Neural progenitor cell (in vitro differentiated cells): ENCODE data around the gene C6orf141. TPM values are rescaled to one million over a fixed set of nuclear protein-coding genes. Genes with fewer than 3 reads are reported as not detected.

ENCODE experiments used
- DNase-seq: peaks from one replicate; pipeline ENCODE4 v3.0.0-alpha.2; 2016; ENCODE audit warnings: low spot score
- H2AFZ ChIP-seq: fragments of 200-600 bp; sonication (generic); replicated peaks from 2 replicates; pipeline ENCODE4 v1.6.1; 2016; ENCODE audit warnings: antibody characterized with exemption
- H3F3A ChIP-seq: fragments of 200-600 bp; sonication (generic); 2 replicates; pipeline ENCODE4 v1.6.1; 2016; ENCODE audit warnings: antibody characterized with exemption, low read depth
- H3K27ac ChIP-seq: fragments of 200-600 bp; sonication (generic); 2 replicates; pipeline ENCODE4 v1.5.1; 2016; ENCODE audit warnings: mild to moderate bottlenecking
- H3K27me3 ChIP-seq: fragments of 200-600 bp; sonication (generic); 2 replicates; pipeline ENCODE4 v1.6.1; 2016; ENCODE audit warnings: mild to moderate bottlenecking, moderate library complexity
- H3K36me3 ChIP-seq: fragments of 200-600 bp; sonication (generic); 2 replicates; pipeline ENCODE4 v1.5.1; 2016
- H3K4me1 ChIP-seq: fragments of 200-600 bp; sonication (generic); 2 replicates; pipeline ENCODE4 v1.6.1; 2016; ENCODE audit warnings: mixed run types
- H3K4me2 ChIP-seq: fragments of 200-600 bp; sonication (generic); 2 replicates; pipeline ENCODE4 v1.6.1; 2016
- H3K4me3 ChIP-seq: fragments of 200-600 bp; sonication (generic); 2 replicates; pipeline ENCODE4 v1.5.1; 2016
- H3K79me2 ChIP-seq: fragments of 200-600 bp; sonication (generic); 2 replicates; pipeline ENCODE4 v1.6.1; 2016; ENCODE audit warnings: low read depth
- H3K9ac ChIP-seq: fragments of 200-600 bp; sonication (generic); 2 replicates; pipeline ENCODE4 v1.6.1; 2016
- H3K9me3 ChIP-seq: fragments of 200-600 bp; sonication (generic); 2 replicates; pipeline ENCODE4 v1.5.1; 2016; ENCODE audit warnings: low read depth
- H4K20me1 ChIP-seq: fragments of 200-600 bp; sonication (generic); 2 replicates; pipeline ENCODE4 v1.6.1; 2016; ENCODE audit warnings: low read depth
- H3K27ac Mint-ChIP-seq: 3 replicates; pipeline ENCODE4 v1.8.0; 2021; ENCODE audit warnings: mixed read lengths
- H3K27me3 Mint-ChIP-seq: 2 replicates; pipeline ENCODE4 v1.8.0; 2022; ENCODE audit warnings: low read depth, mild to moderate bottlenecking, inconsistent platforms, moderate library complexity, mixed read lengths; ENCODE audit not compliant: insufficient read depth
- H3K36me3 Mint-ChIP-seq: 3 replicates; pipeline ENCODE4 v1.8.0; 2021; ENCODE audit warnings: mixed read lengths
- H3K4me1 Mint-ChIP-seq: 3 replicates; pipeline ENCODE4 v1.8.0; 2021; ENCODE audit warnings: mixed read lengths
- H3K4me3 Mint-ChIP-seq: 3 replicates; pipeline ENCODE4 v1.8.0; 2021; ENCODE audit warnings: mild to moderate bottlenecking, moderate library complexity, mixed read lengths
- H3K9me3 Mint-ChIP-seq: 3 replicates; pipeline ENCODE4 v1.8.0; 2020; ENCODE audit warnings: mixed read lengths
- EZH2 ChIP-seq: fragments of 200-600 bp; sonication (generic); IDR thresholded peaks from 2 replicates; pipeline ENCODE4 v1.6.1; 2017; ENCODE audit warnings: antibody characterized with exemption, mild to moderate bottlenecking, moderate library complexity
- EZH2phosphoT487 ChIP-seq: fragments of 200-600 bp; sonication (generic); IDR thresholded peaks from 2 replicates; pipeline ENCODE4 v1.6.1; 2017; ENCODE audit warnings: antibody characterized with exemption
- total RNA-seq: library from RNA; depleted of rRNA; stranded (reverse); fragments of >200 nt; gene quantifications from 2 replicates; pipeline ENCODE4 v1.2.3, GENCODE V29; 2015; ENCODE audit warnings: low replicate concordance
- TF ChIP-seq, protein P1 (sequence below): fragments of 200-600 bp; sonication (generic); IDR thresholded peaks from 2 replicates; pipeline ENCODE4 v1.5.1; 2017; ENCODE audit warnings: antibody characterized with exemption, mild to moderate bottlenecking

Gene C6orf141
- total RNA-seq, 1 donor from 2014 or later: 87.2 TPM

DNA sequence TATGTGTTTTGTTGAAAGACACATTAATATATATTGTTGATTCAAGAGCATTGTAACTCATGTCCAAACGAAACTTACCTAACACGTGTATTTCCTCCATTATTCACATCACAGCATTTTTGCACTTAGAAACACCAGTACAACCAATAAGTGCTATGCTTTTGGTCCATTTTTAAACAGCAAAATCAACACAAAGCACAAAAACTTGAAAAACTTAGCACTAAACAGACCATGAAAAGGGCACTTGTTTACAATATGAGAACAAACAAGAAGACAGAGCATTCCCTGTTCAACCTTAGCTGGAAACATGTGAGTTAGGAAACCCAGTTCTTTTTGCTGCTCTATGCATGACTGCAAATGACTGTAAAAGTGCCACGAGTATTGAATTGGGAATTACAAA lies 41.1 kb upstream of the C6orf141 start:
- TF ChIP-seq, protein P1, sequence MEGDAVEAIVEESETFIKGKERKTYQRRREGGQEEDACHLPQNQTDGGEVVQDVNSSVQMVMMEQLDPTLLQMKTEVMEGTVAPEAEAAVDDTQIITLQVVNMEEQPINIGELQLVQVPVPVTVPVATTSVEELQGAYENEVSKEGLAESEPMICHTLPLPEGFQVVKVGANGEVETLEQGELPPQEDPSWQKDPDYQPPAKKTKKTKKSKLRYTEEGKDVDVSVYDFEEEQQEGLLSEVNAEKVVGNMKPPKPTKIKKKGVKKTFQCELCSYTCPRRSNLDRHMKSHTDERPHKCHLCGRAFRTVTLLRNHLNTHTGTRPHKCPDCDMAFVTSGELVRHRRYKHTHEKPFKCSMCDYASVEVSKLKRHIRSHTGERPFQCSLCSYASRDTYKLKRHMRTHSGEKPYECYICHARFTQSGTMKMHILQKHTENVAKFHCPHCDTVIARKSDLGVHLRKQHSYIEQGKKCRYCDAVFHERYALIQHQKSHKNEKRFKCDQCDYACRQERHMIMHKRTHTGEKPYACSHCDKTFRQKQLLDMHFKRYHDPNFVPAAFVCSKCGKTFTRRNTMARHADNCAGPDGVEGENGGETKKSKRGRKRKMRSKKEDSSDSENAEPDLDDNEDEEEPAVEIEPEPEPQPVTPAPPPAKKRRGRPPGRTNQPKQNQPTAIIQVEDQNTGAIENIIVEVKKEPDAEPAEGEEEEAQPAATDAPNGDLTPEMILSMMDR: no peak
- TF ChIP-seq EZH2 (no peak), EZH2phosphoT487 (no peak)
- Histone ChIP-seq H3K9ac (no peak overlapping the region), H2AFZ (no peak overlapping the region), H3F3A (no peaks in the 10 kb centered on the region), H3K36me3 (no peaks in the 10 kb centered on the region), H3K4me3 (no peak overlapping the region), H3K79me2 (no peaks in the 10 kb centered on the region), H3K27me3 (no peaks in the 10 kb centered on the region), H3K9me3 (no peaks in the 10 kb centered on the region), H3K4me1 (no peaks in the 10 kb centered on the region), H4K20me1 (no peaks in the 10 kb centered on the region), H3K4me2 (no peak overlapping the region), H3K27ac (no peak overlapping the region)
- no peak for DNase-seq
- no peaks in the 10 kb centered on the region for H3K27me3 Mint-ChIP-seq
- no peak overlapping the region for H3K4me3 Mint-ChIP-seq
- H3K27ac Mint-ChIP-seq: no peak overlapping the region
- no peaks in the 10 kb centered on the region for H3K36me3 Mint-ChIP-seq
- H3K9me3 Mint-ChIP-seq: peaks cover 7% of the 10 kb centered on the region
- no peaks in the 10 kb centered on the region for H3K4me1 Mint-ChIP-seq

DNA sequence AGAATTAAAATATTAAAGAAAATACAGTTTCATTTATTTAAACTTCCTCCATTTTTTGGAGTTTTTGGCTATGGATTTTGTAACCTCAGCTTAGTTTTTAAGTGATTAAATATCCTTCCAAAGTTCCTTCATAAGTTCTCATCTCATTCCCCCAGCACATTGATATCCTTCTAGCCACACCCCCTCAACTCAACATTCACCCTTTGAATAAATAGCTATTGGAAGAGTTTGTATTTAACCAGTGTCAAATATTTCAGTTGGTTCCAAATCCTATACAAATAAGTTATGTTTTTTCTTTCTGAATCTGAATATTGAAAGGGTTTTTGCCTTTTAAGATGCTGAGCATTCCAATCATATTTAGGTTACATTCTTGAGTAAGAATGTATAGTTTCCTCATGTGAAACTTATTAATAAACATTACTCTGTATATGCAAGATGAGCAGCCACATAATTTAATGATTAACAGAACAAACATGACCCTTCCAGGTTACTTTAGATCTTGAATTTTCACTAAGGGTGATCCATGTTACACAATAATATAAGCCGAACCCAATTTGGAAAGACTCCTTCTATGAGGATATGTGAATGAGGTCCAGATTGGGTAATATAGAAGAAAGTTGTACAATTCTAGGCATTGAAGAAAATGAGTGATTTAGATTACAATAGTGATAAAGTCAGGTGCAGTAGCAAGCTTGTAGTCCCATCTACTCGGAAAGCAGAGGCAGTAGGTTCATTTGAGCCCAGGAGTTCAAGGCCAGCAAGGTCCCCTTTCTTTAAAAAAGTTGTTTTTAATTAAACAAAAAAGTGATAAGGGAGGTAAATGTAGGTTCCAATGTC lies 37.1 kb upstream of the C6orf141 start:
- no peaks in the 10 kb centered on the region for H3K9me3 ChIP-seq
- no peak overlapping the region for H3K27ac Mint-ChIP-seq
- DNase-seq: no peak
- no peak overlapping the region for H3K4me3 ChIP-seq
- no peaks in the 10 kb centered on the region for H3K4me1 ChIP-seq
- H3K36me3 Mint-ChIP-seq: no peaks in the 10 kb centered on the region
- H4K20me1 ChIP-seq: no peaks in the 10 kb centered on the region
- H3K27me3 ChIP-seq: no peaks in the 10 kb centered on the region
- H3K36me3 ChIP-seq: no peaks in the 10 kb centered on the region
- TF ChIP-seq, protein P1: no peak
- TF ChIP-seq EZH2 (no peak), EZH2phosphoT487 (no peak)
- no peak overlapping the region for H3K9ac ChIP-seq
- H3F3A ChIP-seq: no peaks in the 10 kb centered on the region
- H3K27me3 Mint-ChIP-seq: no peaks in the 10 kb centered on the region
- H3K27ac ChIP-seq: no peak overlapping the region
- H3K79me2 ChIP-seq: no peaks in the 10 kb centered on the region
- H3K4me2 ChIP-seq: no peak overlapping the region
- no peaks in the 10 kb centered on the region for H3K4me1 Mint-ChIP-seq
- H3K9me3 Mint-ChIP-seq: no peaks in the 10 kb centered on the region
- H2AFZ ChIP-seq: no peak overlapping the region
- no peak overlapping the region for H3K4me3 Mint-ChIP-seq

DNA sequence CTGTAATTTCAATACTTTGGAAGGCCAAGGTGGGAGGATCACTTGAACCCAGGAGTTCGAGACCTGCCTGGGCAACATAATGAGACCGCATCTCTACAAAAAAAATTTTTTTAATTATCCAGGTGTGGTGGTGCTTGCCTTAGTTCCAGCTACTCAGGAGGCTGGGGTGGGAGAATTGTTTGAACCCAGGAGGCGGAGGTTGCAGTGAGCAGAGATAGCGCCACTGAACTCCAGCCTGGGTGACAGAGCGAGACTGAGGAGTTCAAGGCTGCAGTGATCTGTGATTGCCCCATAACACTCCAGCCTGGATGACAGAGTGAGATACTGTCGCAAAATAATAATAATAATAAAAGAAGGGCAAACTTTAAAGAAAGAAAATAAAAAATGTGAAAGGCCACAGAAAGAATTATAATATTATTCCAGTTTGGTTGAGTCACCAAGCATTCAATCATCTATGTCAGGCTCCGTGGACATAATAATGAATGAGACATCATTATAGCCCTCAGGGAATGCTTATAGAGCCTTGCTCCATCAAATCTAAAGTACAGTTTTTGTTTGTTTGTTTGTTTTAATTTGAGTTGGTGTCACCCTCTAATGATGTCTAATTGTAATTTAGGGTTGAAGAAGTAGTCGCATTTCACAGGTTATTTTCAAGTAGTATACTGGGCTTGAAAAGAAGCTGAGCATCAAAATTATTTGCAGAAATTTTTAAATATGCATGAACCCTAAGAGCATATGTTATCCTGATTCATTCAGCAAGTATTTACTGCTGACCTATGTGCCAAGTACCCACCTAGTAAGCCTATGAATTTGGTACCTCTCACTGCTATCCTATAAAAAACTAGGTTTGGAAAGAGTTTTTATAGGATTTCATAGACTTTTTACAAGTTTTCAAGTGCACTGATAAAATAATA lies 35.6 kb upstream of the C6orf141 start:
- Histone ChIP-seq H3K36me3 (no peaks in the 10 kb centered on the region), H4K20me1 (no peaks in the 10 kb centered on the region), H3K27me3 (no peaks in the 10 kb centered on the region), H3K9me3 (no peaks in the 10 kb centered on the region), H3F3A (no peaks in the 10 kb centered on the region), H3K79me2 (no peaks in the 10 kb centered on the region), H3K4me2 (no peak overlapping the region), H3K4me1 (no peaks in the 10 kb centered on the region), H3K27ac (no peak overlapping the region), H2AFZ (no peak overlapping the region), H3K9ac (no peak overlapping the region), H3K4me3 (no peak overlapping the region)
- TF ChIP-seq, protein P1: no peak
- TF ChIP-seq EZH2phosphoT487 (no peak), EZH2 (no peak)
- H3K27ac Mint-ChIP-seq: no peak overlapping the region
- no peak for DNase-seq
- no peaks in the 10 kb centered on the region for H3K27me3 Mint-ChIP-seq
- H3K9me3 Mint-ChIP-seq: no peaks in the 10 kb centered on the region
- no peaks in the 10 kb centered on the region for H3K36me3 Mint-ChIP-seq
- no peak overlapping the region for H3K4me3 Mint-ChIP-seq
- no peaks in the 10 kb centered on the region for H3K4me1 Mint-ChIP-seq
